ENCODE measurements around the gene CD3E. TPM values are rescaled to one million over a fixed set of nuclear protein-coding genes. Genes with fewer than 3 reads are reported as not detected.

Gene CD3E
- total and polyA plus RNA-seq, 2 of the 8 experiments (the other 6 are each of a cell fraction or from before 2014, with no cell fraction given) = not detected

- TF ChIP-seq CTCF (IDR thresholded peaks at IDR 0.05; ENCODE audit: control extremely low read depth in 1 of 3, insufficient read depth in 1 of 3, low read depth in 1 of 3, low read length in 3 of 3) = no peak
- TF ChIP-seq ATF2 (IDR thresholded peaks at IDR 0.05; ENCODE audit: low read length) = no peak
- TF ChIP-seq TBP (IDR thresholded peaks at IDR 0.05; ENCODE audit: low read depth, low read length) = no peak
- no peak for TF ChIP-seq ASH2L (IDR thresholded peaks at IDR 0.05; ENCODE audit: low read length)
- TF ChIP-seq CTBP2 (IDR thresholded peaks at IDR 0.05; ENCODE audit: borderline replicate concordance, insufficient read depth, insufficient read length, low read length) = no peak
- TF ChIP-seq EGR1 (IDR thresholded peaks at IDR 0.05; ENCODE audit: borderline replicate concordance, low read depth, low read length) = no peak
- TF ChIP-seq RXRA (IDR thresholded peaks at IDR 0.05; ENCODE audit: insufficient read depth, low read depth, low read length) = no peak
- TF ChIP-seq JUN (IDR thresholded peaks at IDR 0.05; ENCODE audit: low read depth, low read length) = no peak
- no peak for TF ChIP-seq JUND (IDR thresholded peaks at IDR 0.05; ENCODE audit: low read length)
These were observed 38.7 kb downstream of the CD3E start (continued) for GRCh38 chr11:118343248-118343647.

Measured in H1 (cell line).